GM23338 (cell line): ENCODE data around the gene PFKFB1.

Source experiments
- CREB1 ChIP-seq: fragments of 250-450 bp; sonication (Bioruptor Pico); IDR thresholded peaks from 2 replicates; pipeline ENCODE4 v1.5.0; 2020; ENCODE audit warnings: low read depth, mild to moderate bottlenecking, moderate library complexity
- CTCF ChIP-seq, 2 experiments: fragments of 200-600 bp in 1 of 2; sonication (generic) in 1 of 2; conservative IDR thresholded peaks; 2 replicates each; pipeline versions ENCODE4 v1.5.1 to v1.6.1; 2016 to 2017; ENCODE audit warnings: antibody characterized with exemption in 2 of 2, low read depth in 2 of 2, mild to moderate bottlenecking in 2 of 2, moderate library complexity in 1 of 2
- EZH2 ChIP-seq: fragments of 200-600 bp; sonication (generic); IDR thresholded peaks from one replicate; pipeline ENCODE4 v1.8.0; 2017; ENCODE audit warnings: antibody characterized with exemption, mild to moderate bottlenecking, low read depth; ENCODE audit not compliant: unreplicated experiment
- EZH2phosphoT487 ChIP-seq: fragments of 200-600 bp; sonication (generic); IDR thresholded peaks from one replicate; pipeline ENCODE4 v1.8.1; 2018; ENCODE audit warnings: antibody characterized with exemption; ENCODE audit not compliant: unreplicated experiment
- JUNB ChIP-seq: IDR thresholded peaks from one replicate; pipeline ENCODE4 v1.6.1; 2016; ENCODE audit warnings: antibody characterized with exemption; ENCODE audit not compliant: unreplicated experiment
- NANOG ChIP-seq: IDR thresholded peaks from 2 replicates; pipeline ENCODE4 v1.6.1; 2016; ENCODE audit warnings: antibody characterized with exemption, borderline replicate concordance
- POLR2AphosphoS5 ChIP-seq: IDR thresholded peaks from 2 replicates; pipeline ENCODE4 v1.6.1; 2016; ENCODE audit warnings: antibody characterized with exemption, low read depth
- REST ChIP-seq: IDR thresholded peaks from one replicate; pipeline ENCODE4 v1.6.1; 2018; ENCODE audit warnings: antibody characterized with exemption; ENCODE audit not compliant: unreplicated experiment
- STAT1 ChIP-seq: IDR thresholded peaks from one replicate; pipeline ENCODE4 v1.6.1; 2016; ENCODE audit warnings: antibody characterized with exemption; ENCODE audit not compliant: unreplicated experiment
- ZNF114 ChIP-seq: fragments of 250-450 bp; sonication (Bioruptor Pico); IDR thresholded peaks from 2 replicates; pipeline ENCODE4 v1.5.0; 2020; ENCODE audit warnings: mild to moderate bottlenecking, moderate library complexity
- ZNF331 ChIP-seq: fragments of 250-450 bp; sonication (Bioruptor Pico); IDR thresholded peaks from 2 replicates; pipeline ENCODE4 v1.5.0; 2020; ENCODE audit warnings: low read depth, mild to moderate bottlenecking, moderate library complexity
- TF ChIP-seq, protein P1 (sequence below): IDR thresholded peaks from 2 replicates; pipeline ENCODE4 v1.6.1; 2016; ENCODE audit warnings: antibody characterized with exemption

GRCh38 chrX:54979432-54979831, 14.6 kb downstream of the PFKFB1 start:
- TF ChIP-seq CTCF (conservative IDR thresholded peaks at IDR 0.05; ENCODE audit: low read depth in 2 of 2): no peak
- TF ChIP-seq EZH2: no peak
- TF ChIP-seq POLR2AphosphoS5: no peak
- TF ChIP-seq, protein P1, sequence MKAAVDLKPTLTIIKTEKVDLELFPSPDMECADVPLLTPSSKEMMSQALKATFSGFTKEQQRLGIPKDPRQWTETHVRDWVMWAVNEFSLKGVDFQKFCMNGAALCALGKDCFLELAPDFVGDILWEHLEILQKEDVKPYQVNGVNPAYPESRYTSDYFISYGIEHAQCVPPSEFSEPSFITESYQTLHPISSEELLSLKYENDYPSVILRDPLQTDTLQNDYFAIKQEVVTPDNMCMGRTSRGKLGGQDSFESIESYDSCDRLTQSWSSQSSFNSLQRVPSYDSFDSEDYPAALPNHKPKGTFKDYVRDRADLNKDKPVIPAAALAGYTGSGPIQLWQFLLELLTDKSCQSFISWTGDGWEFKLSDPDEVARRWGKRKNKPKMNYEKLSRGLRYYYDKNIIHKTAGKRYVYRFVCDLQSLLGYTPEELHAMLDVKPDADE: no peak
- no peak for TF ChIP-seq EZH2phosphoT487
- TF ChIP-seq NANOG: no peak
- TF ChIP-seq CREB1 (CRISPR knock-in tag): no peak
- no peak for TF ChIP-seq JUNB
- TF ChIP-seq ZNF114 (CRISPR knock-in tag): no peak
- TF ChIP-seq ZNF331 (CRISPR knock-in tag): no peak
- no peak for TF ChIP-seq STAT1
- TF ChIP-seq REST: no peak
